Common myeloid progenitor, CD34-positive (primary cell): ENCODE data around the gene PDE4C. TPM values are rescaled to one million over a fixed set of nuclear protein-coding genes. Genes with fewer than 3 reads are reported as not detected.
A peak's percentile ranks its signal among the peaks of the same experiment; 100 is the strongest.

ENCODE experiments used
- CTCF ChIA-PET: fragments of 350-600 bp; sonication (Branson Sonifier 250); formaldehyde crosslinking; loops from one replicate; lab custom pipeline; 2021; ENCODE audit warnings: antibody characterized with exemption; lab: Charles Lee
- POLR2A ChIA-PET: fragments of 350-600 bp; sonication (Branson Sonifier 250); formaldehyde crosslinking; loops from one replicate; lab custom pipeline; 2021; ENCODE audit warnings: antibody characterized with exemption; lab: Charles Lee
- DNase-seq, 3 donors: peaks; one replicate each; pipeline versions ENCODE4 v3.0.0 to v3.0.0-alpha.2; 2013
- H3K27ac ChIP-seq, 2 experiments: 1 replicate in 1 of 2; 2 replicates in 1 of 2; pipeline ENCODE4 v1.7.0; 2013; ENCODE audit warnings: inconsistent platforms in 2 of 2, low read length in 2 of 2, mild to moderate bottlenecking in 2 of 2, low read depth in 1 of 2, moderate library complexity in 1 of 2; ENCODE audit not compliant: severe bottlenecking in 2 of 2, insufficient read depth in 1 of 2, poor library complexity in 1 of 2
- H3K27me3 ChIP-seq, 5 experiments: replicated peaks in 2 of 5; 1 replicate in 3 of 5; 2 replicates in 2 of 5; pipeline versions ENCODE4 v1.6.1 to v1.7.0; 2013; ENCODE audit warnings: low read length in 4 of 5, mild to moderate bottlenecking in 2 of 5, moderate library complexity in 2 of 5, inconsistent platforms in 1 of 5; ENCODE audit not compliant: insufficient read depth in 5 of 5, control insufficient read depth in 4 of 5
- H3K36me3 ChIP-seq, 4 experiments: 1 replicate in 2 of 4; 2 replicates in 2 of 4; pipeline versions ENCODE4 v1.6.1 to v1.7.0; 2013; ENCODE audit warnings: low read length in 3 of 4, control low read depth in 1 of 4, mild to moderate bottlenecking in 1 of 4; ENCODE audit not compliant: control insufficient read depth in 4 of 4, insufficient read depth in 4 of 4
- H3K4me1 ChIP-seq, 4 experiments: 1 replicate in 3 of 4; 2 replicates in 1 of 4; pipeline versions ENCODE4 v1.6.1 to v1.7.1; 2013; ENCODE audit warnings: low read length in 3 of 4, mild to moderate bottlenecking in 3 of 4, control low read depth in 1 of 4, inconsistent platforms in 1 of 4, moderate library complexity in 1 of 4; ENCODE audit not compliant: control insufficient read depth in 4 of 4, insufficient read depth in 4 of 4; ENCODE audit errors: control extremely low read depth in 1 of 4
- H3K4me3 ChIP-seq, 7 experiments: 1 replicate in 4 of 7; 2 replicates in 3 of 7; pipeline versions ENCODE4 v1.5.1 to v1.7.0; 2013; ENCODE audit warnings: mild to moderate bottlenecking in 7 of 7, low read length in 6 of 7, moderate library complexity in 6 of 7, inconsistent platforms in 2 of 7, low read depth in 2 of 7, control low read depth in 1 of 7; ENCODE audit not compliant: insufficient read depth in 4 of 7, control insufficient read depth in 1 of 7; ENCODE audit errors: extremely low read depth in 1 of 7
- H3K9me3 ChIP-seq, 5 experiments: 1 replicate in 4 of 5; 2 replicates in 1 of 5; pipeline versions ENCODE4 v1.6.1 to v1.7.1; 2013; ENCODE audit warnings: low read length in 4 of 5, mild to moderate bottlenecking in 2 of 5, inconsistent platforms in 1 of 5, low read depth in 1 of 5, moderate library complexity in 1 of 5; ENCODE audit not compliant: control insufficient read depth in 4 of 5, insufficient read depth in 2 of 5; ENCODE audit errors: control extremely low read depth in 1 of 5
- WGBS: methylation state at CpG from one replicate; pipeline ENCODE4 v1.1.5; 2013; ENCODE audit not compliant: insufficient coverage; 5-methylcytosine and 5-hydroxymethylcytosine counted together
- polyA plus RNA-seq: library from polyadenylated mRNA; unstranded; fragments of 120-200 nt; gene quantifications from one replicate; pipeline ENCODE4 v1.2.1, GENCODE V29; 2013

The PDE4C gene
- polyA plus RNA-seq: not detected

- H3K4me3 ChIP-seq: no peak within 1 kb of the TSS
- CTCF ChIA-PET: no interaction called here
- DNase-seq: peak in 2 of 3 donors; percentile 45 to 61
- no peaks in the 10 kb centered on the region for H3K36me3 ChIP-seq
- H3K4me1 ChIP-seq: peaks cover 0 to 19% (median 16%) of the 10 kb centered on the region in 4 experiments
- peaks cover 0 to 77% (median 34%) of the 10 kb centered on the region in 5 experiments for H3K27me3 ChIP-seq
- no peak within 1 kb of the TSS for H3K27ac ChIP-seq
- POLR2A ChIA-PET: no interaction called here
- 0% methylated on average over 22 of the region's 51 CpGs for WGBS
- no peaks in the 10 kb centered on the region for H3K9me3 ChIP-seq
Observed at GRCh38 chr19:18225702-18226468, at the start of gene PDE4C. PDE4C (minus strand) TSS chr19:18226438; CDS start chr19:18226415, 23 bp downstream.

DNA sequence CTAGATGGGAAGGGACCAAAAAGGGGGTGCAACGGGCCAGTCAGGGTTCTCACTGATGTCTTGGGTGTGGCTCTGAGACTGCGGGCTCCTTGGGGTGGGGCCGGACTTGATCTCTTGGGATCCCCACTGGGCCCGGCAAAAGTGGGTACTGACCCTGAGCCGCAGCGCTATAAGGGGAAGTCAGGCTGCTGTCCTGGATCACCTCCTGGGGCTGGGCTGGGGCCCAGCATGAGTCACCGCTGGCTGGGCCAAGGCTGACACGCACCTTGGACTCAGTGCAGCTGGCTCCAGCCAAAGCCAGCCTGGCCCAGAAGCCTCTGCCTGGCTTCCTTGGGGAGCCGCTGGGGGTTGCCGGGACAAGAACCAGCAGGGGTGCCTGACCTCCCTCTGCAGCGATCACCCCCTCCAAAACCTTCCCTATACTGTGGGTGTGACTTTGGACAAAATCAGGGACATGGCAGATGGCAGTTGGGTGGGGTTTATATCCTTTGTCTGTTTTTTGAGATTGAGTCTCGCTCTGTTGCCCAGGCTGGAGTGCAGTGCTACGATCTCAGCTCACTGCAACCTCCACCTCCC lies 48.6 kb upstream of the PDE4C start:
- ChIA-PET CTCF (interaction anchor here (0.8 to 16.0 kb wide), 5 partner anchors 15 to 140 kb away, joined by 3 to 354 read pairs (median 19); partner anchors contain the start of gene LSM4), POLR2A (interaction anchor here (0.7 kb wide), 1 partner anchor 20 kb away, joined by 3 read pairs; a partner anchor contains a TSS)
- H3K4me1 ChIP-seq: peaks cover 3 to 22% (median 10%) of the 10 kb centered on the region in 4 experiments
- WGBS: 87% methylated on average over 12 of the region's 13 CpGs
- H3K9me3 ChIP-seq: no peaks in the 10 kb centered on the region
- peaks cover 3 to 28% (median 20%) of the 10 kb centered on the region in 4 experiments for H3K36me3 ChIP-seq
- no peak overlapping the region for H3K27ac ChIP-seq
- H3K27me3 ChIP-seq: no peaks in the 10 kb centered on the region
- peak overlapping the region in 1 of 7 experiments; percentile 28 for H3K4me3 ChIP-seq
- peak in 2 of 3 donors; percentile 70 to 83 for DNase-seq

GRCh38 chr19:18274219-18274780 lies 48.1 kb upstream of the PDE4C start, which contains the start of gene IQCN:
IQCN (minus strand) TSS chr19:18274452; CDS start chr19:18269478, 4,974 bp downstream.
- H3K27ac ChIP-seq: no peak within 1 kb of the TSS
- no peaks in the 10 kb centered on the region for H3K27me3 ChIP-seq
- H3K4me3 ChIP-seq: peak within 1 kb of the TSS in 1 of 7 experiments; percentile 28
- 95% methylated on average over 7 of the region's 9 CpGs for WGBS
- ChIA-PET POLR2A (interaction anchor here (0.5 kb wide), 1 partner anchor 169 kb away, joined by 6 read pairs; no protein-coding TSS in a partner anchor), CTCF (interaction anchor here (5.6 to 16.0 kb wide), 3 partner anchors 14 to 48 kb away, joined by 19 to 354 read pairs (median 36); partner anchors contain the start of gene LSM4)
- H3K9me3 ChIP-seq: no peaks in the 10 kb centered on the region
- H3K36me3 ChIP-seq: peaks cover 3 to 30% (median 19%) of the 10 kb centered on the region in 4 experiments
- H3K4me1 ChIP-seq: peaks cover 3 to 21% (median 10%) of the 10 kb centered on the region in 4 experiments
- DNase-seq: peak in 2 of 3 donors; percentile 70 to 82

DNA sequence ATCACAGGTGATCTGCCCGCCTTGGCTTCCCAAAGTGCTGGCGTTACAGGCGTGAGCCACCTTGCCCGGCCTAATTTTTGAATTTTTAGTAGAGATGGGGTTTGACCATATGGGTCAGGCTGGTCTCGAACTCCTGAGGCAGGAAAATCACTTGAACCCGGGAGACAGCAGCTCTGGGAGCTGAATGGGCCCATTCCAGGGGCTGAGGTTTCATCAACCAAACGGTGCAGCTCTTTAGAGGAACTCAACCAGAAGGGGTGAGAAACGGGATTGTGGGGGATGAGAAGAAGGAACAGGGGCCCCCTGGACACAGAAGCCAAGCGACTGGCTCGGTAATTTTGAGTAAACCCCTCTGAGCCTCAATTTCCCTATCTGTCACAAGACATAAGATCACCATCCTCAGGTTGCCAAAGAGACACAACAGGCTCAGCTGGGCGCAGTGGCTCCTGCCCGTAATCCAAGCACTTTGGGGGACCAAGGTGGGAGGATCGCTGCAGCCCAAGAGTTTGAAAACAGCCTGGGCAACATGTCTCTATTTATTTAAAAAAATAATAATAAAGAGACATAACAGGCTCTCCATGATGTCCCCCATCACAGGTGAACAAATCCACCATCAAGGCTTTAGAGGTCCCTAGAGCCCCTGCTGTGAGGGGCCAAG lies 47.5 kb upstream of the PDE4C start:
- Histone ChIP-seq H3K36me3 (peaks cover 0 to 31% (median 14%) of the 10 kb centered on the region in 4 experiments), H3K4me3 (no peak overlapping the region), H3K27me3 (no peaks in the 10 kb centered on the region), H3K27ac (no peak overlapping the region), H3K4me1 (peaks cover 0 to 15% (median 7%) of the 10 kb centered on the region in 4 experiments), H3K9me3 (no peaks in the 10 kb centered on the region)
- ChIA-PET CTCF (interaction anchor here (5.6 to 16.0 kb wide), 3 partner anchors 14 to 49 kb away, joined by 19 to 354 read pairs (median 36); partner anchors contain the start of gene LSM4), POLR2A (interaction anchor here (0.5 kb wide), 1 partner anchor 168 kb away, joined by 6 read pairs; no protein-coding TSS in a partner anchor)
- WGBS: 98% methylated on average over 5 of the region's 13 CpGs
- DNase-seq: peak in 2 of 3 donors; percentile 45 to 63

DNA sequence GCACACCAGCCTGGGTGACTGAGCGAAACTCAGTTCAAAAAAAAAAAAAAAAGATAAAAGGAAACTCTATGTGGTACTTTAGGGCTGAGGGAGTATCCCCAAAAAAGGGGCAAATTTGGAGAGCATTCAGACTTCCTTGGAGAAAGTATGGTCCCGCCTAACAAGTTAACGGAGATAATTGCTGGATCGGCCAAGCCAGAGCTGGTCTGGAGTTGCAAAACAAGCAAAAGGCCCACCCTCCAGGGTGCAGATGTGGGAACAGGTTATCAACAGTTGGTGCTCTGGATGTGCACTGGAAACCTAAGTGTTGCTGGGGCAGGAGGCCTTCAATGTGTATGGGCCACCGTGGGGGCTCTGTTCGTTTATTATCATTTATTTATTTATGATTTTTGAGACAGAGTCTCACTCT lies 45.2 kb upstream of the PDE4C start:
- Histone ChIP-seq H3K9me3 (no peaks in the 10 kb centered on the region), H3K36me3 (peaks cover 2 to 42% (median 18%) of the 10 kb centered on the region in 4 experiments), H3K27ac (no peak overlapping the region), H3K27me3 (no peaks in the 10 kb centered on the region), H3K4me1 (peaks cover 0 to 10% (median 3%) of the 10 kb centered on the region in 4 experiments), H3K4me3 (no peak overlapping the region)
- WGBS: 100% methylated on average over 3 of the region's 6 CpGs
- DNase-seq: peak in 2 of 3 donors; percentile 52 to 63
- ChIA-PET POLR2A (interaction anchor here (0.6 kb wide), 1 partner anchor 28 kb away, joined by 5 read pairs; no protein-coding TSS in a partner anchor), CTCF (interaction anchor here (0.6 to 16.0 kb wide), 5 partner anchors 33 to 800 kb away, joined by 3 to 354 read pairs (median 4); partner anchors contain the start of gene LSM4)

DNA sequence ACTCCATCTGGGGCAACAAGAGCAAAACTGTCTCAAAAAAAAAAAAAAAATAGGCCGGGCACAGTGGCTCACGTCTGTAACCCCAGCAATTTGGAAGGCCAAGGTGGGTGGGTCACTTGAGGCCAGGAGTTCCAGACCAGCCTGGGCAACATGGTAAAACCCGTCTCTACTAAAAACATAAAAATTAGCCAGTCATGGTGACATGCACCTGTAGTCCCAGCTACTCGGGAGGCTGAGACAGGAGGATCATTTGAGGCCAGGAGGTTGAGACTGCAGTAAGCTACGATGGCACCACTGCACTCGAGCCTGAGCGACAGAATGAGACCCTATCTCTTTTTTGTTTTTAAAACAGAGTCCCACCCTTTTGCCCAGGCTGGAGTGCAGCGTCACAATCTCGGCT lies 44.1 kb upstream of the PDE4C start:
- 96% methylated on average over 5 of the region's 9 CpGs for WGBS
- DNase-seq: no peak
- Histone ChIP-seq H3K9me3 (no peaks in the 10 kb centered on the region), H3K27me3 (no peaks in the 10 kb centered on the region), H3K4me1 (peaks cover 0 to 5% (median under 1%) of the 10 kb centered on the region in 4 experiments), H3K36me3 (peaks cover 2 to 47% (median 20%) of the 10 kb centered on the region in 4 experiments), H3K4me3 (no peak overlapping the region), H3K27ac (no peak overlapping the region)
- POLR2A ChIA-PET: interaction anchor here (0.7 kb wide), 1 partner anchor 13 kb away, joined by 3 read pairs; no protein-coding TSS in a partner anchor
- CTCF ChIA-PET: interaction anchor here (1.6 to 16.0 kb wide), 2 partner anchors 34 to 52 kb away, joined by 6 to 354 read pairs; partner anchors contain the start of gene LSM4
